BJ (cell line): Measurements from ENCODE around the gene OR2V2. TPM values are rescaled to one million over a fixed set of nuclear protein-coding genes. Genes with fewer than 3 reads are reported as not detected.

Source experiments
- CTCF ChIA-PET: fragments of 350-600 bp; formaldehyde crosslinking; extraction: SDS; loops from one replicate; lab custom pipeline; 2021; ENCODE audit warnings: antibody characterized with exemption, inconsistent platforms; lab: Yijun Ruan, JAX
- POLR2A ChIA-PET: fragments of 300-600 bp; sonication (Branson Sonifier 250); formaldehyde crosslinking; extraction: SDS; loops from one replicate; lab custom pipeline; 2021; ENCODE audit warnings: antibody characterized with exemption; lab: Charles Lee
- DNase-seq: peaks from one replicate; pipeline ENCODE4 v3.0.0-alpha.2; 2011; ENCODE audit warnings: low read depth
- H3K27me3 ChIP-seq: 2 replicates; pipeline ENCODE4 v1.6.0; 2011; ENCODE audit warnings: low read length; ENCODE audit not compliant: control insufficient read depth, insufficient read depth
- H3K36me3 ChIP-seq: 2 replicates; pipeline ENCODE4 v1.5.1; 2011; ENCODE audit warnings: low read length; ENCODE audit not compliant: control insufficient read depth, insufficient read depth
- H3K4me3 ChIP-seq: 2 replicates; pipeline ENCODE4 v1.5.1; 2011; ENCODE audit warnings: low read depth, mild to moderate bottlenecking, control low read depth, low read length
- polyA plus RNA-seq: library from polyadenylated mRNA; depleted of rRNA; stranded (reverse); fragments of >200 nt; gene quantifications from 2 replicates; pipeline ENCODE4 v1.2.3, GENCODE V29; 2011
- TF ChIP-seq, protein P1 (sequence below): IDR thresholded peaks from 2 replicates; pipeline ENCODE4 v1.5.1; 2011; ENCODE audit warnings: low read depth, mild to moderate bottlenecking, control low read depth, inconsistent platforms, low read length, moderate library complexity; ENCODE audit not compliant: insufficient read depth

The OR2V2 gene
- polyA plus RNA-seq, 1 experiment = not detected

DNA sequence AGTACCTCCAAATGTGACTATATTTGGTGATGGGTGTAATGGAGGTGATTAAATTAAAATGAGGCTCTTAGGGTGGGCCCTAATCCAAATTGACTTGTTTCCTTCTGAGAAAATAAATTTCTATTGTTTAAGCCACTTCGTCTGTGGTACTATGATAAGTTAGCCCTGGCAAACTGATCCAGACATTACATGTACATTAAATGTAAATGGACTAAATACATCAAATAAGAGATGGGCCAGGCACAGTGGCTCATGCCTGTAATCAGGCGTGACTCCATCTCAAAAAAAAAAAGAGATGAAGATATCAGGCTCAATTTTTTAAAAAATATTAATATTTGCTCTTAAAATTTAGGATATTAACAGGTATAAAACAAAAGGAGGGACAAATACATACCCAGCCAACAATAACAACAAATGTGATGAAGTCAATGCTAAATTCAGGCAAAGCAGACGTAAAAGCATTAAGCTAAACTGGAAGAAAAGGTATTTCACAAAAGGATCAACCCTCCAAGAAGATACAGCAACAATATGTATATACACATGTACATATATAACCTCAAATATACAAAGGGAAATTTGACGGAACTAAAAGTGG, 10.9 kb upstream of the OR2V2 start:
- ChIA-PET POLR2A (no interaction called here), CTCF (interaction anchor here (0.6 kb wide), 1 partner anchor 474 kb away, joined by 3 read pairs; no protein-coding TSS in a partner anchor)
- TF ChIP-seq, protein P1, sequence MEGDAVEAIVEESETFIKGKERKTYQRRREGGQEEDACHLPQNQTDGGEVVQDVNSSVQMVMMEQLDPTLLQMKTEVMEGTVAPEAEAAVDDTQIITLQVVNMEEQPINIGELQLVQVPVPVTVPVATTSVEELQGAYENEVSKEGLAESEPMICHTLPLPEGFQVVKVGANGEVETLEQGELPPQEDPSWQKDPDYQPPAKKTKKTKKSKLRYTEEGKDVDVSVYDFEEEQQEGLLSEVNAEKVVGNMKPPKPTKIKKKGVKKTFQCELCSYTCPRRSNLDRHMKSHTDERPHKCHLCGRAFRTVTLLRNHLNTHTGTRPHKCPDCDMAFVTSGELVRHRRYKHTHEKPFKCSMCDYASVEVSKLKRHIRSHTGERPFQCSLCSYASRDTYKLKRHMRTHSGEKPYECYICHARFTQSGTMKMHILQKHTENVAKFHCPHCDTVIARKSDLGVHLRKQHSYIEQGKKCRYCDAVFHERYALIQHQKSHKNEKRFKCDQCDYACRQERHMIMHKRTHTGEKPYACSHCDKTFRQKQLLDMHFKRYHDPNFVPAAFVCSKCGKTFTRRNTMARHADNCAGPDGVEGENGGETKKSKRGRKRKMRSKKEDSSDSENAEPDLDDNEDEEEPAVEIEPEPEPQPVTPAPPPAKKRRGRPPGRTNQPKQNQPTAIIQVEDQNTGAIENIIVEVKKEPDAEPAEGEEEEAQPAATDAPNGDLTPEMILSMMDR = no peak

DNA sequence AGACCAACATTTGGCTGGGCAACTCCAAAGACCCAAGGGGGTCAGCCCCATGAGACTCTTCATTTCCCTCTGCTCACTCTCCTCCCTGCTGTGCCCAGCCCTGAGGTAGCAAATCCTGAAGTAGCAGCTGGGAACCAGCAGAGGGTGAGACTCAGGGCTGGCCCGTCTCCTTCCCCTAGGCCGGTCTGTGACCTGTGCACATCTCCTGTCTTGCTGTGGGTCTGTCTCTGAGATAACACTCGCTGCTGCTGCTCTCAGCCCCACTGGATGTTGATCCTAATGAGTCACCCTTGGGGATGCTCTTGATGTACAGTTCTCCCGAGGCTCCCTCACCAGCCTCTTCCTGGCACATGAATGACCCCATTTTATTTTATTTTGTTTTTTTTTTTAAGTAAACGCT, 9.1 kb upstream of the OR2V2 start:
- DNase-seq = no peak
- POLR2A ChIA-PET = no interaction called here
- Histone ChIP-seq H3K36me3 (no peaks in the 10 kb centered on the region), H3K27me3 (peaks cover 4% of the 10 kb centered on the region), H3K4me3 (no peak overlapping the region)
- CTCF ChIA-PET = no interaction called here
- TF ChIP-seq, protein P1 = no peak

More for the DNA sequence above, 10.9 kb upstream of the OR2V2 start:
- H3K4me3 ChIP-seq = no peak overlapping the region
- no peak for DNase-seq
- H3K27me3 ChIP-seq = no peaks in the 10 kb centered on the region
- no peaks in the 10 kb centered on the region for H3K36me3 ChIP-seq

DNA sequence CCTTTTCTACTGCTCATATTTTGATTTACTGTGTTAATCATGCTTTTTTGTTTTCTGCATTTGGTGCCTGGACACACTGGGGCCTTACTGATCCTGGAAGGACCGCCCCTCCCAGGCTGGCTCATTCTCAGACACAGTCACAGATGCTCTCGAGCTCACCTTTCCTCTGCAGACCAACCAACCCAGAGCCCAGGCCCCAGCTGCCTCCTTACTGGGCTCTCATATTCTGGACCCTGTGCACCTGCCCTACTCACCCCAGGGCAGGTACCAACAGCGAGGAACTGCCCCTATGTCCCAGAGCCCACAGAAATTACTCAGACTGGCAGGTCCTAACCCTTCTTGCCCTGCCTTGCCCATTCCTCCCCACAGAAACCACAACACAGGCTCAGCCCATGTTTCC, 6.6 kb upstream of the OR2V2 start:
- Histone ChIP-seq H3K27me3 (peaks cover 4% of the 10 kb centered on the region), H3K36me3 (no peaks in the 10 kb centered on the region), H3K4me3 (no peak overlapping the region)
- DNase-seq = no peak
- TF ChIP-seq, protein P1 = no peak
- POLR2A ChIA-PET = no interaction called here
- CTCF ChIA-PET = no interaction called here

DNA sequence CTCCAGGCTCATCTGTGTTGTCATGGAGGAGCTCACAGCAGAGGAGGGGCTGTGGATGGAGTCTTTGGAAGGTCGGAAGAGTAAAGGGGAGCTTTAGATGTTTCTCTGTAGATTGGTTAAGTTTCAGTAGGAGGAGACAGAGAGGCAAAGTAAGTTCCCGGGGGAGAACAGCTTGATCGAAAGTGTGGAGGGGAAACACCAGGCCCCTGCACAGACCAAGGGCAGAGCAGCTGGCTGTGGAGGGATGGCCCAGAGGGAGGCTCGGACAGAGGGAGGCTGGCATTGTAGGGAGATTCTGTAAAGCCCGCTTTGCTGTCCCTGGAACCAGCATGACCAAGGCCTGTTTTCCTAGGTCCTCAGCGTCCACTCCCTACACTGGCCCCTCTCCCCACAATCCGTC, 5.3 kb upstream of the OR2V2 start:
- DNase-seq = no peak
- Histone ChIP-seq H3K27me3 (peaks cover 4% of the 10 kb centered on the region), H3K36me3 (no peaks in the 10 kb centered on the region), H3K4me3 (no peak overlapping the region)
- TF ChIP-seq, protein P1 = no peak
- POLR2A ChIA-PET = no interaction called here
- CTCF ChIA-PET = no interaction called here

DNA sequence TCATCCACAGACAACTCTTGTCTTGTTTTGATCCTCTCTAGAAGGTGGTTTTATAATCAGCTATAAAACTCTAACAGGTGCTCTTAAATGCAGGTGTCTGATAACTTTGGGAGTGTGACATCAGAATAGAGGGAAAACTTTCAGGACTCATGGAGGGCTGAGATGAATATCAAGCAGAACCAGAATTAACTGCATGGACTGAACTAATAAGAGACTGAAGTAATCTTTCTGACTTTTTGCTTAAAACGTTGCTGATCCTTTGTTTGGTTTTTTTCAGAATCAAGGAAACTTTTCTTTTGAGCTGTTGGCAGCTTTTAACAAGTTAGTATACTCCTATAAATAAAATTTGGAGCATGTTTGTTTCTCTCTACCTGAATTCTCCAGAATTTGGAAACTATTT, 2.3 kb upstream of the OR2V2 start:
- TF ChIP-seq, protein P1 = no peak
- CTCF ChIA-PET = no interaction called here
- no peak for DNase-seq
- Histone ChIP-seq H3K36me3 (no peaks in the 10 kb centered on the region), H3K4me3 (no peak overlapping the region), H3K27me3 (peaks cover 4% of the 10 kb centered on the region)
- POLR2A ChIA-PET = no interaction called here
